Measurements from ENCODE around the gene CMTR1.
"Not testable (repeated sequence)": the region's sequence is repeated elsewhere in the genome, so short reads cannot be mapped to it uniquely, and the experiment has no call there.

The CMTR1 gene

DNA sequence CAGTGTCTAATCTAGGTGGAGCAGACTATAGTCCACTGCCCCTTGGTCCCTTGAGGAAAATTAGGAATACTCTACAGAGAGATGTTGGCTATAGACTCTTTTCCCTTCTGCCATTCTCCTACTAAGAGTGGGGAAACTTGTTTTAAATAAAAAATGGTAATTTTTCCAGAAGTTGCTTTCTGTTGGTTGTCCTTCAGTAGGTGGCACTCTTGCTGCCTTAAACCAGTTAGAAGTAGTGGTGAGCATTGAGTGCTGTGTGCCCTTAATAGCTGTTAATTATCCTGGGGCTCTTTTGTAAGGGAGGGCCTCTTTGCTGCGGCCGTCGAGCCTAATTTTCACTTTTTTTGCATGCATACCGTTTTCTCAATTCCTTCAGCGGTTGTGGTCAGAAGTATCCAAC lies 2.8 kb downstream of the CMTR1 start:
- no peak for DNase-seq (ENCODE audit: low read depth)

DNA sequence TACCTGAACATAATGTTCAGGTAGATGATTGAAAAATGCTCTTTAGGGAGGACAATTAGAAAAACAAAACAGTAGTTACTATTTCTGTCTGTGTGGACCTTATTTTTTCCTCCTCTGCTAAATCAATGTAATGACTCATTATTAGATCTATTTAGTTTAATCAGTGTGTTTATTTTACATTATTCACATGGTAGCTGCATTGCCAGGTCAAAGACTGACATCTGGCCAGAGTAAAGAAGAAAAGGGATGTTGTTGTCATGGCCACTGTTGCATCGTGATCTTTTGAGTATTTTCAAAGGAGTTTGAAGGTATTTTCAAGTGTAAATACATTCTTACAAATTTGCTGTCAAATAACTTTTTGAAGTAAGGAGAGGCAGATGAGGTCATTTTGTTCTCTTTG lies 5.9 kb downstream of the CMTR1 start:
- no peak for DNase-seq (ENCODE audit: low read depth)

GRCh38 chr6:37441651-37442050 lies 8.6 kb downstream of the CMTR1 start:
- DNase-seq (ENCODE audit: low read depth), result no peak

DNA sequence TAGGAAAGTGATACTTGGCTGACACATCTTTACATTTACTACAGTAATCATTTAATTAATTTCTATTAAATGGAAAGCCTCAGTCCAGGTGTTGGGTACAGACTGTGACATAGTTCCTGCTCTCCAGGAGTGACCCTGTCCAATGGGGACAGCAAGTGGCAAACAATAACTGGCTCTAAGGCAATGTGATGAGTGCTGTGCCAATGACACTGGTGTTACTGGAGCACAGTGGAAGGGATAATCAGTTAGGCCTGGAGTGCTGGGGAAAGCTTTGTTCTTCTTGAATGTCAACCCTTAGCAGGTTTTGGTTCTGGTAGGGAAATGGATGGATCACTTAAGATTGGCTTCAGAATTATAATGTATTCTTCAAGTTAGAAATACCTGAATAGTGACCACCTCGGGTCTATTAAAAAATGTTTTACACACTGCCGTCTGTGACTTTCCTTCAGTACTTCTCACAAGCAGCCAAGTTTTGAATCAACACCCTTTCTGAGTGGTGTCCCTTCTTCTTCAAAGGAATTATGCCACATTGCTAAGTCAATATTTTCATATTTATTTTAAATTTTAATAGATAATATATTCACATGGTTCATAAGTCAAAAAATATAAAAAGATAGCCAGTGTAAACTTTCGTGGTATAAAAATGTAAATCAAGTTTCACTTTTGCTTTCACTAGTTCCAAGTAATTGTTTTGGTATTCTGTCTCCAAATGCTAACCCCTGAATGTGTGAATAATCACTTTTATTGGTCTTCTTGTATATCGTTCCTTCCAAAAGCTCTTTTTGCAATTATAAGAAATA lies 9.6 kb downstream of the CMTR1 start:
- DNase-seq (ENCODE audit: low read depth), result no peak

- not testable (repeated sequence) for DNase-seq (ENCODE audit: low read depth)
Measured at GRCh38 chr6:37443216-37443542, 10.2 kb downstream of the CMTR1 start.

DNA sequence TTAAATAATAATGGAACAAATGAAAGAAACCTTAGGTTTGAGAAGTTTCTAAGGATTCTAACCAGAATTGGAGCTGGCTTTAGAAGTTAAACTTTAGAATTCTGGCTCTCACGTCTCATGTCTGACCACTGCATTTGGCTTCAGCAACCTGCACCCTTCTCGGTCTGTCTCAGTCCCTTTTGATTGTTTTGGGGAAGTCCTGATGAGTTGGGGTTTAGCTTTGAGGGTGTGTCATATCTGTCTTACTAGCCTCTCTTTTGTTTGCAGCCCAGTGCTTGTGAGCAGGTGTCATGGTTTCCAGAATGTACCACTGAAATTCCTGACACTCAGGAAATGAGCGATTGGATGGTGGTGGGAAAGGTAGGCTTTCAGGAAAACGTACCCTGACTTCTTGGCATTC lies 17.0 kb downstream of the CMTR1 start:
- no peak for DNase-seq (ENCODE audit: low read depth)

DNA sequence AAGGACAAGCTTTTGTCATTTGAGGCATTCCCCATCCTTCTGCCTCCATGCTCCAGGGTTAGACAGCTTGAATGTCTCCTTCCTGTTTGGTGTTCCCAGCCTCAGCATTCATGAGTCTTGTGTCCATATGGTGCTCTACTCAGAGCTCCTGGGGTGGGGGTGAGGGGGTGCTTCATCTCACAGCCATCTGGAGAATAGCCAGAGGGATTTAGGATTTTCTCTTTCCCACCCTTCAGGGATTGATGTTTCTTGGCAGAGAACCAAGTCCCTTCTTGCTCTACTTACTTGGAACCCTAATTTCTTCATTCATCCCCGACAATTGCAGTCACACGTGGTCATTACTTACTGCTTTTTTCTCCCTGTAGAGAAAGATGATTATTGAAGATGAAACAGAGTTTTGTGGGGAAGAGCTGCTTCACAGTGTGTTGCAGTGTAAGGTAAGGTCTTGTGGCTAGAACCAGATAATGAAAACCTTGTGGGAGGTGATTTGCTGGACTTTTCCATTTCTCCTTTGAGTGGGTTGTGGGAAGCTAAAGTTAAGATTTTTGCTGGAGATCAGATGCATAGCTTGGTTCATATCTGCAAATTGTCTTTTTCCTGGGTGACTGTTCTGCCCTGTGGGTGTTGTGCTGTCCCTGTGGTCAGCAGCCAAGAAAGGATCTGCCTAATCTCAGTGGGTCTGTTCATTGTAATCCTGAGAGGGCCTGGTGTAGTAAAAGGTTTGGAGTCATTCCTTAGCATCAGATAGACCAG lies 18.6 kb downstream of the CMTR1 start:
- no peak for DNase-seq (ENCODE audit: low read depth)

GRCh38 chr6:37452522-37452921 lies 19.5 kb downstream of the CMTR1 start:
- no peak for DNase-seq (ENCODE audit: low read depth)

DNA sequence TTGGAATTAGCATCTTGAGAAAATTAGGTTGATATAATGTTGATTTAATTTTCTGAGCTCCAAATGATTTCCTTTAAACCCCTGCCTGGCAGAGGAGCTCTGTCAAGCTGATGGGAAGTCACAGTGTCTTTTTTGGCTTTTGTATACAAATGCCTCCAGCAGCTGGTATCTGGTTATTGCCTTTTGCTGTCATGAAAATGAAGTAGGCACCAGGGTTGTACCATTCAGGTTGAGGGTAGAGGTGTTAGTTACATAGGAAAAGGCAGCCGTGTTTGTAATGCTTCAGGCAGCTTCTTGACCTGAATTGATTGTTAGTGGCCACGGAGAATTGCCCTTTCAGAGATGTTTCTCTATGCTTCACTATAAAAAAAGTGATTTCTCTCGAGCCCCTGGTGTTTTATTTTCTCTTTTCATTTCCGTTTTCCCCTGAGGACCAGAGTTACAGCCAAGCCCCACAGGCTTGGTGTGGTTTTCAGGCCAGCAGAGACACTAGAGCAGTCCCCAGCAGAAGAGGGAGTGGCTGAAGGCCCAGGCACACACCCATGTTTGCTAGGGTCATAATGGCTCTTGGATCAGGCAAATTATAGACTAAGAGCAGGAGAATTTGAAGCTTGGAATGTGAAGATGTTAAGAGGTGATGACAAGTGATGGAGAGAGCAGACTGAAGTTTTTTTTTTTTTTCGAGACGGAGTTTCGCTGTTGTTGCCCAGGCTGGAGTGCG lies 21.6 kb downstream of the CMTR1 start:
- DNase-seq (ENCODE audit: low read depth), result no peak

GRCh38 chr6:37456126-37456525 lies 23.1 kb downstream of the CMTR1 start:
- peak; percentile 50 for DNase-seq (ENCODE audit: low read depth)

DNA sequence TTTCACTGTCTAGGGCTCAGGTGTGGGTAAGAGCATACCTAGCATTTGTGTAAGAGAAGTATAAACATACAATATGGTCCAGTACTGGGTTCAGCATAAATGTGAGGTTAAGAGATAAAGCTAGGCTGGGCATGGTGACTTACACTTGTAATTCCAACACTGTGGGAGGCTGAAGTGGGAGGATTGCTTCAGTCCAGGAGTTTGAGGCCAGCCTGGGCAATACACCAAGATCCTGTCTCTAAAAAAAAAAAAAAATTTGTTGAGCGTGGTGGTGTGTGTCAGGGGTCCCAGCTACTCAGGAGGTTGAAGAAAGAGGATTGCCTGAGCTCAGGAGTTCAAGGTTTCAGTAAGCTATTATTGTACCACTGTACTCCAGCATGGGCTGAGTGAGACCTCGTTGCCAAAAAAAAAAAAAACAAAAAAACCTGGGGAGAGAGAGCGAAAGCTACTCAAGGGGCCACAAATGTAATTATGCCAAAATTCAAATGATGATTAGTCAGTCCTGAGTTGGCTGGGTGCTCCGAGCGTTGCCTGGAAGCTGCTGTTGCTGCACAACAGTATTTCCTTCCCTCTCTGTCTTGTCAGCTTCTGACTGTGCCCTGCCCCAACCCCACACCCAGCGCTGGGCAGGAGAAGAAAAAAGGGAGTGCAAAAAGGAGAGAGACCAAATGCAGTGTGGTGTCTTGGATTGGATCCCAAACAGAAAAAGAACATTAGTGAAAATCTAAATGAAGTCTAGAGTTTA lies 24.0 kb downstream of the CMTR1 start:
- DNase-seq (ENCODE audit: low read depth), result peak; percentile 82

- DNase-seq (ENCODE audit: low read depth), result no peak
Measured at GRCh38 chr6:37459981-37460800, 27.2 kb downstream of the CMTR1 start.

GRCh38 chr6:37460805-37461204 lies 27.8 kb downstream of the CMTR1 start:
- DNase-seq (ENCODE audit: low read depth), result no peak

- DNase-seq (ENCODE audit: low read depth), result no peak
Measured at GRCh38 chr6:37463110-37463509, 30.1 kb downstream of the CMTR1 start.

DNA sequence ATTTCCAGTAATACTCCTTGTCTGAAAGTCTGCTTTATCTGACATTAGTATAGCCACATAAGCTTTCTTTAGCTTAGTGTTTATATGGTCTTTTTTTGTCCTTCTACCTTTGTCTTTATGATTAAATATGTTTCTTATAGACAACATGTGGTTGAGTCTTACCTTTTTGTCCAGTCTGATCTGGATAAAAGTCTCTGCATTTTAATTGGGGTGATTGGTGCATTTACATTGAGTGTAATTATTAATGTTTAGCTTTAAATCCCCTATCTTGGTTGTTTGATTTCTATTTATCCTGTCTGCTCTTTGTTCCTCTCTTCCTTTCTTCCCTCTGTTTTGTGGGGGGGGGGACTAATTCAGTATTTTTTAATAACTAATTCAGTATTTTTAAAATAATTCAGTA lies 34.7 kb downstream of the CMTR1 start:
- no peak for DNase-seq (ENCODE audit: low read depth)

DNA sequence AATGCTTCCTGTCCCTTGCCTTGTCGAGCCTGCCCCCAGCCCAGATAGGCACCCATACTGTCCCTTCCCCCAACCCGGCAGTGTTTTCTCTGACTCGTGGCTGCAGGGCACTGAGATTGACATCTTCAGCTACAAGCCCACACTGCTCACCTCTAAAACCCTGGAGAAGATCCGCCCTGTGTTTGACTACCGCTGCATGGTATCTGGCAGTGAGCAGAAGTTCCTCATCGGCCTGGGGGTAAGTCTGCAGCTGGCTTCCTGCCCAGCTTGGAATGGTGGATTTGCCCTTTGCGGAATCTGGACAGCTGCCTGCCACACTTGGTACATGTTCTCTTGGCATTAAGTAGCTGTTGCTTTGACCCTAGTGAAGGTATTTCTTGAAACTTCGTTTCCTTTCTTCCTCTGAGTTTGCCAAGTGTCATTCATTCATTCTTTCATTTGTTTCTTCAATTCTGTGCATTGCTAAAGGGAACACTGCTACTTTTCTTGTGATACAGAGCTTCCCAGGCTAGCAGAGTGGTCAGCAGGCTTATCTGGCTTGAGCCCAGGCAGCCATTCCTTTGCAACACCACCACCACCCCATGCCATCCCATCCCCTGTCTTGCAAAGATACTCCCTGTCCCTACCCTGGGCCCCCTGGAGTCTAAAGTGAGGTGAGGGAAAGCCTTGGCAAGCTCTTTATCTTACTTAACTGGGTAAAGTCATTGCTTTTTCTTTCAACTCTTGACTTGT lies 40.5 kb downstream of the CMTR1 start:
- peak; percentile 87 for DNase-seq (ENCODE audit: low read depth)

- DNase-seq (ENCODE audit: low read depth), result no peak
Measured at GRCh38 chr6:37474316-37474715, 41.3 kb downstream of the CMTR1 start.

GRCh38 chr6:37477191-37477590 lies 44.2 kb downstream of the CMTR1 start:
- no peak for DNase-seq (ENCODE audit: low read depth)

DNA sequence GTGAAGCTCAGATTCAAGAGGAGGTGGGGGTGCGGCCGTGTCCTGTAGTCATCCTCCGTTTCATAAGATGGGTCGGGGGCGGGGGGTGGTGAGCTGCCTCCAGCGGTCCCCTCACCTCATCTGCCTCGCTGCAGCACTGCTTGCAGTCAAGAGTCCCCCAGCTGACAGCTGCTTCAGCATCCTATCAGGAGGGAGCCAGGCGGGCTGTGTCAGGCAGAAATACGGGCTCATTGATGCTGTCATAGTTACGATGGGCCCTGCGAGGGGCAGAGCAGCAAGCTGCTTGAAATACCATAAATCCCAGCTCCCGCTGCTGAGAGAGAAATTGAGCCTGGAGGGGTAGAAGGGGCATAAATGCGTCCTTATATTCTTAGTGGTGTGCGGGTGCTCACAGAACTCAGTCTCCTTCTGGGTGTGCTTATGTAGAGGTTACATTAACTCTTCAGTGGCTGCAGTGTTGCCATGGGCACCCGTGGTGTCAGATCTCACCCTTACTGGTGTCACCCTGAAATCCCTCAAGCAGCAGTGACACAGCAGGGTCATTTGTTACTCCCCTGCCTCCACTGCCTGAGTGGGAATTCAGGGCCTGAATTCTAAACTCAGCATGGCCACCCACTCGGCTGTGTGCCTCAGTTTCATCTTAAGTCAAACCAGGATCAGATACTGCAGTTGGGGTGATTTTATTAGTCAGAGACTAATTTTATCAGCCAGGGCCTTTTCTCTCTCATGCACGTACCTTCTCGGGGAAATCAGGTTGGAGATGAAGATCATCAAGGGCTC lies 44.8 kb downstream of the CMTR1 start:
- DNase-seq (ENCODE audit: low read depth), result no peak

GRCh38 chr6:37478827-37479226 lies 45.8 kb downstream of the CMTR1 start:
- no peak for DNase-seq (ENCODE audit: low read depth)
